K562 (cell line): ENCODE measurements around the gene BRD3OS. TPM values are rescaled to one million over a fixed set of nuclear protein-coding genes. Genes with fewer than 3 reads are reported as not detected.

Source experiments
- ATAC-seq: fragments of 200-7000 bp; cut with Tn5 transposase; 3 replicates; pipeline ENCODE4 v1.9.1; 2020; ENCODE audit warnings: moderate library complexity
- BruUV-seq: library from RNA; stranded (reverse); fragments of 400-500 nt; replicated peaks from 2 replicates; lab custom pipeline; 2021; lab: Mats Ljungman, UMichigan
- CTCF ChIA-PET: fragments of 300-600 bp; formaldehyde crosslinking; extraction: SDS; loops from one replicate; lab custom pipeline; 2021; ENCODE audit warnings: low intra/inter-chr PET ratio; lab: Yijun Ruan, JAX
- POLR2A ChIA-PET: fragments of 300-600, 350-650 bp; sonication (Branson Sonifier 250); formaldehyde crosslinking; extraction: SDS; loops from one replicate; lab custom pipeline; 2021; ENCODE audit warnings: antibody characterized with exemption, inconsistent platforms; lab: Yijun Ruan, JAX
- DNase-seq, 4 experiments: peaks; one replicate each; pipeline versions ENCODE4 v3.0.0 to v3.0.0-alpha.2; 2011 to 2018; ENCODE audit warnings: low spot score in 3 of 4, mixed read lengths in 3 of 4; ENCODE audit errors: extremely low read depth in 1 of 4
- FAIRE-seq: peaks from 2 replicates; lab custom pipeline; 2011; peaks lifted over from hg19 to GRCh38; lab: Jason Lieb, UNC
- H2AFZ ChIP-seq: 2 replicates; pipeline ENCODE4 v1.6.0; 2011; ENCODE audit warnings: low read depth, low read length, control low read depth, inconsistent platforms
- H3K27ac ChIP-seq: fragments of 200-600 bp; 3 replicates; pipeline ENCODE4 v1.8.0; 2011; ENCODE audit warnings: low read depth, mild to moderate bottlenecking, control low read depth, inconsistent platforms, low read length, moderate library complexity, mixed read lengths; ENCODE audit errors: extremely low read depth
- H3K27me3 ChIP-seq, 2 experiments: fragments of 300-600 bp in 1 of 2; 2 replicates in 1 of 2; 3 replicates in 1 of 2; pipeline versions ENCODE4 v1.6.0 to v1.8.0; 2011; ENCODE audit warnings: inconsistent platforms in 2 of 2, low read length in 2 of 2, mild to moderate bottlenecking in 1 of 2, mixed read lengths in 1 of 2, moderate library complexity in 1 of 2; ENCODE audit not compliant: control insufficient read depth in 2 of 2, insufficient read depth in 2 of 2
- H3K36me3 ChIP-seq: fragments of 300-600 bp; 3 replicates; pipeline ENCODE4 v1.8.0; 2011; ENCODE audit warnings: mild to moderate bottlenecking, low read length, inconsistent platforms; ENCODE audit not compliant: control insufficient read depth, insufficient read depth
- H3K4me1 ChIP-seq, 2 experiments: fragments of 200-600 bp in 1 of 2; replicated peaks in 1 of 2; 2 replicates in 1 of 2; 3 replicates in 1 of 2; pipeline versions ENCODE4 v1.5.1 to v1.8.0; 2011; ENCODE audit warnings: inconsistent platforms in 2 of 2, low read length in 2 of 2, mild to moderate bottlenecking in 1 of 2, mixed read lengths in 1 of 2, moderate library complexity in 1 of 2; ENCODE audit not compliant: control insufficient read depth in 2 of 2, insufficient read depth in 2 of 2
- H3K4me2 ChIP-seq: 2 replicates; pipeline ENCODE4 v1.6.1; 2011; ENCODE audit warnings: low read length, control low read depth, inconsistent platforms, mixed read lengths; ENCODE audit not compliant: insufficient read depth
- H3K4me3 ChIP-seq: fragments of 200-600 bp; sonication (generic), shearing (Covaris generic); 2 replicates; pipeline ENCODE4 v1.5.1; 2016; ENCODE audit warnings: control low read depth, inconsistent platforms
- H3K79me2 ChIP-seq: fragments of 200-600 bp; 3 replicates; pipeline ENCODE4 v1.8.0; 2011; ENCODE audit warnings: low read length, inconsistent platforms; ENCODE audit not compliant: control insufficient read depth, insufficient read depth
- H3K9ac ChIP-seq, 2 experiments: 2 replicates each; pipeline versions ENCODE4 v1.6.0 to v1.6.1; 2011; ENCODE audit warnings: low read depth in 2 of 2, low read length in 2 of 2, control low read depth in 1 of 2, inconsistent platforms in 1 of 2, mild to moderate bottlenecking in 1 of 2, mixed read lengths in 1 of 2; ENCODE audit not compliant: insufficient read depth in 1 of 2
- H3K9me1 ChIP-seq: one replicate; pipeline ENCODE4 v1.6.0; 2011; ENCODE audit warnings: inconsistent platforms, mild to moderate bottlenecking, low read length, moderate library complexity; ENCODE audit not compliant: control insufficient read depth, insufficient read depth
- H3K9me3 ChIP-seq: replicated peaks from 2 replicates; pipeline ENCODE4 v1.5.1; 2011; ENCODE audit warnings: low read depth, low read length, inconsistent platforms; ENCODE audit not compliant: control insufficient read depth, insufficient read depth
- H4K20me1 ChIP-seq: replicated peaks from 2 replicates; pipeline ENCODE4 v1.6.1; 2011; ENCODE audit warnings: low read length, inconsistent platforms, mixed read lengths; ENCODE audit not compliant: control insufficient read depth, insufficient read depth
- CAMTA2 ChIP-seq: fragments of 250-450 bp; sonication (Bioruptor Pico); conservative IDR thresholded peaks from 2 replicates; pipeline ENCODE4 v1.5.1; 2022
- NFATC3 ChIP-seq: fragments of 450-650 bp; IDR thresholded peaks from 2 replicates; pipeline ENCODE4 v1.6.1; 2017; ENCODE audit warnings: mild to moderate bottlenecking
- TAF1 ChIP-seq: IDR thresholded peaks from 2 replicates; pipeline ENCODE4 v1.6.1; 2011; ENCODE audit warnings: mild to moderate bottlenecking, low read length, moderate library complexity; ENCODE audit not compliant: insufficient read depth, control insufficient read depth, severe bottlenecking; ENCODE audit errors: extremely low read depth
- TSC22D4 ChIP-seq: fragments of 450-650 bp; IDR thresholded peaks from 2 replicates; pipeline ENCODE4 v1.6.1; 2016; ENCODE audit warnings: missing genetic modification characterization, missing biosample characterization, control low read depth
- WGBS: fragments of 100-300 bp; shearing (Covaris generic); methylation state at CpG from one replicate; pipeline ENCODE4 v1.1.6; 2016; ENCODE audit warnings: low coverage, mixed read lengths; ENCODE audit not compliant: insufficient coverage; ENCODE audit errors: missing lambda C conversion rate; 5-methylcytosine and 5-hydroxymethylcytosine counted together
- in situ Hi-C: fragments of 300-500 bp; cut with MboI; formaldehyde crosslinking; loops from 4 replicates; pipeline ENCODE4 v1.15.0; 2018; ENCODE audit warnings: inconsistent platforms, mixed read lengths
- intact Hi-C: fragments of 100-400 bp; cut with micrococcal nuclease; formaldehyde crosslinking; loops from 2 replicates; pipeline ENCODE4 v1.14.2; 2022
- polyA plus RNA-seq, 8 experiments: library from polyadenylated mRNA; depleted of rRNA in 4 of 8; stranded (reverse) in 5 of 8; unstranded in 3 of 8; fragments of >200 nt; fragmentation: Nextera tagmentation in 2 of 8; fragmentation: Illumina TruSeq in 1 of 8; extraction: Ambion mirVana in 2 of 8; extraction: Trizol in 1 of 8; gene quantifications; 2 replicates each; pipeline versions ENCODE4 v1.2.1 to v1.2.3, GENCODE V29; 2011 to 2014; ENCODE audit warnings: inconsistent platforms in 1 of 8, missing spikeins in 1 of 8
- total RNA-seq, 7 experiments: library from RNA; depleted of rRNA in 6 of 7; stranded (reverse); fragments of >200 nt in 6 of 7; fragmentation: Illumina TruSeq in 2 of 7; extraction: Trizol in 2 of 7; gene quantifications; 2 replicates each; pipeline versions ENCODE4 v1.2.1 to v1.2.3, GENCODE V29; 2011 to 2021; ENCODE audit warnings: low replicate concordance in 1 of 7

BRD3OS gene
- total and polyA plus RNA-seq, 9 of the 15 experiments (the other 6 are each of a cell fraction or from before 2014, with no cell fraction given): 1.1 to 8.7 (median 5.9) TPM

DNA sequence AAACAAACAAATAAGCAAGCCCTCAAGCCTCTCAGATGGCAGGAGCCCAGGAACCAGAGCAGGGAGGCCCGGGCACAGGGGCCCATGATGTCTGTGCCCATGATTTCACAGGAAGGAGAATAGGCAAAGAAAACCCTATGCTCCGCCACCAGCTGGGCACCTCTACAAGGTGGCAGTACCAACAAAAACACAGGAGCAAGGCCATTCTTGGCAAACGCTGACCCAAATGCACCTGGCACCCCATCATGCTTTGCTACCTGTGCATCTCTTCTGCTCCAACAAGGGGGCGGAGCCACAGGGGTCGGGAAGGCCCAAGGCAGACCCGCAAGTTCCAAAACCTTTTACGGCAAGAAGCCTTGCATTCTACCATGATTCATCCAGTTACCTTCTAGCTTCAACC, 39.4 kb downstream of the BRD3OS start:
- Histone ChIP-seq H3K27ac (no peak overlapping the region), H3K9me3 (no peaks in the 10 kb centered on the region), H4K20me1 (peaks cover 23% of the 10 kb centered on the region), H3K4me1 (peaks cover 10 to 54% of the 10 kb centered on the region in 2 experiments; a peak in 4 of 5 replicates), H3K4me3 (no peak overlapping the region), H3K9me1 (peaks cover 6% of the 10 kb centered on the region), H2AFZ (no peak overlapping the region), H3K27me3 (peaks cover 6 to 7% of the 10 kb centered on the region in 2 experiments; a peak in 4 of 5 replicates), H3K9ac (no peak overlapping the region), H3K36me3 (no peaks in the 10 kb centered on the region), H3K79me2 (peaks cover 53% of the 10 kb centered on the region), H3K4me2 (no peak overlapping the region)
- POLR2A ChIA-PET: interaction anchor here (0.8 kb wide), 1 partner anchor 9 kb away, joined by 4 read pairs; no protein-coding TSS in a partner anchor
- intact Hi-C loops (no loop called here), in situ Hi-C loops (no loop called here)
- TF ChIP-seq TSC22D4 (tag): no peak
- no peak for TF ChIP-seq CAMTA2 (CRISPR knock-in tag)
- TF ChIP-seq NFATC3: no peak
- no peak for TF ChIP-seq TAF1
- DNase-seq: no peak
- BruUV-seq: no TSS peak
- ATAC-seq: no peak
- FAIRE-seq: no peak
- WGBS: 90% methylated on average over 7 of the region's 7 CpGs
- CTCF ChIA-PET: no interaction called here
